Smooth muscle cell of the coronary artery (primary cell): ENCODE results near the gene TM9SF1. TPM values are rescaled to one million over a fixed set of nuclear protein-coding genes. Genes with fewer than 3 reads are reported as not detected.

ENCODE experiments used
- total RNA-seq: library from RNA; depleted of rRNA; stranded (reverse); fragments of >200 nt; gene quantifications from 2 replicates; pipeline ENCODE4 v1.2.3, GENCODE V29; 2014; ENCODE audit warnings: low replicate concordance

Gene TM9SF1
- 42.9 and 55.9 TPM in 2 replicates for total RNA-seq

GRCh38 chr14:24195186-24196070 is at the start of gene TM9SF1:
Gene TM9SF1, minus strand, starts transcription at chr14:24195441. Its CDS starts 422 bp downstream, at chr14:24195019.

GRCh38 chr14:24232645-24233537 is 37.6 kb upstream of the TM9SF1 start, which contains the start of gene GMPR2:
Gene GMPR2, plus strand, starts transcription at chr14:24232929. Its CDS starts 325 bp downstream, at chr14:24233254.

GRCh38 chr14:24232121-24232644 is 36.9 kb upstream of the TM9SF1 start, which contains the start of gene NEDD8:
Gene NEDD8, minus strand, starts transcription at chr14:24232367. Its CDS starts 100 bp downstream, at chr14:24232267.

GRCh38 chr14:24215495-24216344 is 20.5 kb upstream of the TM9SF1 start, which contains the start of gene MDP1:
Gene MDP1, minus strand, starts transcription at chr14:24216066. Its CDS starts 111 bp downstream, at chr14:24215955.

GRCh38 chr14:24212924-24213865 is 18.0 kb upstream of the TM9SF1 start, which contains the start of gene CHMP4A:
Gene CHMP4A, minus strand, starts transcription at chr14:24213488. Its CDS starts 49 bp downstream, at chr14:24213439.

GRCh38 chr14:24188251-24189058 is 6.8 kb downstream of the TM9SF1 start, which contains the start of gene IPO4:
Gene IPO4, minus strand, starts transcription at chr14:24188816. Its CDS starts 29 bp downstream, at chr14:24188787.

GRCh38 chr14:24171422-24172260 is 23.6 kb downstream of the TM9SF1 start, which contains the start of gene REC8:
Gene REC8, plus strand, starts transcription at chr14:24172080. Its CDS starts 473 bp downstream, at chr14:24172553.

GRCh38 chr14:24160850-24161804 is 34.1 kb downstream of the TM9SF1 start, which contains the start of gene IRF9:
Gene IRF9, plus strand, starts transcription at chr14:24161265. Its CDS starts 880 bp downstream, at chr14:24162145.

GRCh38 chr14:24146978-24147760 is 48.1 kb downstream of the TM9SF1 start, which contains the start of gene RNF31:
Gene RNF31, plus strand, starts transcription at chr14:24147498. Its CDS starts 201 bp downstream, at chr14:24147699.

GRCh38 chr14:24146453-24146977 is 48.7 kb downstream of the TM9SF1 start, which contains the start of gene PSME2:
Gene PSME2, minus strand, starts transcription at chr14:24146610. Its CDS starts 29 bp downstream, at chr14:24146581.

GRCh38 chr14:24141097-24141880 is 54.0 kb downstream of the TM9SF1 start, which contains the start of gene EMC9:
Gene EMC9, minus strand, starts transcription at chr14:24141591. Its CDS starts 287 bp downstream, at chr14:24141304.

